Measurements from ENCODE around the gene ANKS3.

DNA sequence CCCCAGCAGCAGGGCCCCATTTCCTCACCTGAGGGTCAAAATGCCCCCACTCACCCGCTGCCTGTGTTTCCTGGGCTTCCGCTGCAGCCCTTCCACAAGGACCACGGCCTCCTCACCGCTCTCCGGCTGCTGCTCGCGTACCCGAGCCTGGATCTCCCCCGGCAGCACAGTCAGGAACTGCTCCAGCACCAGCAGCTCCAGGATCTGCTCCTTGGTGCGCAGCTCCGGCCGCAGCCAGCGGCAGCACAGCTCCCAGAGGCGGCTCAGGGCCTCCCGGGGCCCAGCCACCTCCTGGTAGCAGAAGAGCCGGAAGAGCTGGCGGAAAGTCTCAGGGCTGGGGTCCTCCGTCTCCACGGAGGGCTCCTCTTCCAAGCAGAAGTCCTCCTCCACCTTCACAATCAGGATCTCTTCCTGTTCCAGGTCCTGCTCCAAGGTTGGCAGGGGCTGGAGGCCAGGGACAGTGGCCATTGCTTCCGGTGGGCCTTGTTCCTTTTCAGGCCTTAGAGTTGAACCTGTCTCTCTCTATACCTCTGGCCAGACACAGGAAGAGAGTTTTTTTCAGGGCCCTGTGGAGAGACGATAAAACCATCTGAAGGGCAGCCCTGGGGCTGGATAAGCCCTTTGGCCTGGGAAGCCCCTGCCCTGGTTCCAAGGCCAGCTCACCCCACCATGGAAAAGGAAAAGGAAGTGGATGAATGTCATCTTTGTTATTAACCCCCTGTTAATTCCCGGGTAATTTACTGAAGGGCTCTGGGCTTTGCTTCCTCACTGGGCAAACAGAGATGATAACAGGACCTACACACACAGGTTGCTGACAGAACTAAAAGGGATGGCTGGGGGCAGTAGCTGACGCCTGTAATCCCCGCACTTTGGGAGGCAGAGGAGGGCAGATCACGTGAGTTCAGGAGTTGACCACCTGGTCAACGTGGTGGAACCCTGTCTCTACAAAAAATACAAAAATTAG, 31.7 kb upstream of the ANKS3 start:
- TF ChIP-seq, protein P1, sequence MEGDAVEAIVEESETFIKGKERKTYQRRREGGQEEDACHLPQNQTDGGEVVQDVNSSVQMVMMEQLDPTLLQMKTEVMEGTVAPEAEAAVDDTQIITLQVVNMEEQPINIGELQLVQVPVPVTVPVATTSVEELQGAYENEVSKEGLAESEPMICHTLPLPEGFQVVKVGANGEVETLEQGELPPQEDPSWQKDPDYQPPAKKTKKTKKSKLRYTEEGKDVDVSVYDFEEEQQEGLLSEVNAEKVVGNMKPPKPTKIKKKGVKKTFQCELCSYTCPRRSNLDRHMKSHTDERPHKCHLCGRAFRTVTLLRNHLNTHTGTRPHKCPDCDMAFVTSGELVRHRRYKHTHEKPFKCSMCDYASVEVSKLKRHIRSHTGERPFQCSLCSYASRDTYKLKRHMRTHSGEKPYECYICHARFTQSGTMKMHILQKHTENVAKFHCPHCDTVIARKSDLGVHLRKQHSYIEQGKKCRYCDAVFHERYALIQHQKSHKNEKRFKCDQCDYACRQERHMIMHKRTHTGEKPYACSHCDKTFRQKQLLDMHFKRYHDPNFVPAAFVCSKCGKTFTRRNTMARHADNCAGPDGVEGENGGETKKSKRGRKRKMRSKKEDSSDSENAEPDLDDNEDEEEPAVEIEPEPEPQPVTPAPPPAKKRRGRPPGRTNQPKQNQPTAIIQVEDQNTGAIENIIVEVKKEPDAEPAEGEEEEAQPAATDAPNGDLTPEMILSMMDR (IDR thresholded peaks at IDR 0.05 in 4 of 5, conservative IDR thresholded peaks at IDR 0.05 in 1 of 5): no peak
- no peak for TF ChIP-seq POLR2A (IDR thresholded peaks at IDR 0.05)

All from gastrocnemius medialis (tissue), 4 donors.